Thymus (tissue), 11 donors: ENCODE measurements around the gene HAUS2. TPM values are rescaled to one million over a fixed set of nuclear protein-coding genes. Genes with fewer than 3 reads are reported as not detected.

Experiments
- DNase-seq, 9 donors: peaks; one replicate each; pipeline ENCODE4 v3.0.0-alpha.2; 2013; ENCODE audit warnings: low spot score in 9 of 9, low read depth in 6 of 9, missing footprints in 1 of 9
- H3K27ac ChIP-seq, 2 donors: one replicate each; pipeline ENCODE4 v1.5.1; 2013; ENCODE audit warnings: control low read depth in 1 of 2, low read depth in 1 of 2, low read length in 1 of 2, mild to moderate bottlenecking in 1 of 2, moderate library complexity in 1 of 2
- H3K27me3 ChIP-seq, 2 donors: one replicate each; pipeline ENCODE4 v1.5.1; 2013; ENCODE audit warnings: low read length in 1 of 2; ENCODE audit not compliant: control insufficient read depth in 2 of 2, insufficient read depth in 1 of 2
- H3K36me3 ChIP-seq, 2 donors: one replicate each; pipeline ENCODE4 v1.5.1; 2013; ENCODE audit warnings: low read length in 1 of 2, mild to moderate bottlenecking in 1 of 2, moderate library complexity in 1 of 2; ENCODE audit not compliant: control insufficient read depth in 2 of 2, insufficient read depth in 2 of 2
- H3K4me1 ChIP-seq, 2 donors: one replicate each; pipeline ENCODE4 v1.5.1; 2013; ENCODE audit warnings: low read length in 2 of 2; ENCODE audit not compliant: control insufficient read depth in 2 of 2, insufficient read depth in 2 of 2
- H3K4me3 ChIP-seq, 2 donors: one replicate each; pipeline ENCODE4 v1.5.1; 2013; ENCODE audit warnings: low read length in 2 of 2, control low read depth in 1 of 2, mild to moderate bottlenecking in 1 of 2
- H3K9me3 ChIP-seq, 2 donors: one replicate each; pipeline ENCODE4 v1.5.1; 2013; ENCODE audit warnings: low read length in 1 of 2, mild to moderate bottlenecking in 1 of 2; ENCODE audit not compliant: control insufficient read depth in 2 of 2, insufficient read depth in 1 of 2
- WGBS: extraction: QIAGEN DNeasy Blood & Tissue Kit; methylation state at CpG from one replicate; pipeline ENCODE4 v1.1.7; 2013; 5-methylcytosine and 5-hydroxymethylcytosine counted together
- polyA plus RNA-seq: library from polyadenylated mRNA; stranded (reverse); fragments of 200-250 nt; gene quantifications from one replicate; pipeline ENCODE4 v1.2.3, GENCODE V29; 2013
- total RNA-seq: library from RNA; stranded (reverse); fragments of 120-200 nt; gene quantifications from one replicate; pipeline ENCODE4 v1.2.4, GENCODE V29; 2013
- donor health status: healthy.

The HAUS2 gene
- total and polyA plus RNA-seq, 2 donors: 18.6 to 24.5 TPM

GRCh38 chr15:42611532-42611931 lies 62.9 kb downstream of the HAUS2 start:
- Histone ChIP-seq H3K4me3 (no peak overlapping the region), H3K36me3 (peaks cover 0 to 2% of the 10 kb centered on the region in 2 donors), H3K27me3 (no peaks in the 10 kb centered on the region), H3K9me3 (no peaks in the 10 kb centered on the region), H3K27ac (no peak overlapping the region), H3K4me1 (peaks cover 17 to 20% of the 10 kb centered on the region in 2 donors)
- DNase-seq: no peak
- WGBS: 94% methylated on average over 1 of the region's 1 CpG

- DNase-seq: no peak
- Histone ChIP-seq H3K9me3 (no peaks in the 10 kb centered on the region), H3K4me1 (peaks cover 14 to 17% of the 10 kb centered on the region in 2 donors), H3K27me3 (no peaks in the 10 kb centered on the region), H3K27ac (no peak overlapping the region), H3K4me3 (no peak overlapping the region), H3K36me3 (peaks cover 0 to 2% of the 10 kb centered on the region in 2 donors)
- WGBS: 97% methylated on average over 8 of the region's 8 CpGs
Observed at GRCh38 chr15:42612367-42612912, 63.8 kb downstream of the HAUS2 start.

- DNase-seq: no peak
- no peak overlapping the region for H3K27ac ChIP-seq
- WGBS: 64% methylated on average over 2 of the region's 2 CpGs
- no peaks in the 10 kb centered on the region for H3K4me1 ChIP-seq
- peaks cover 0 to 2% of the 10 kb centered on the region in 2 donors for H3K36me3 ChIP-seq
- H3K27me3 ChIP-seq: no peaks in the 10 kb centered on the region
- H3K9me3 ChIP-seq: no peaks in the 10 kb centered on the region
- H3K4me3 ChIP-seq: no peak overlapping the region
Observed at GRCh38 chr15:42616107-42616506, 67.5 kb downstream of the HAUS2 start.

Other genes with a start within 250 kb of the HAUS2 start
- 2.4 TPM for gene CAPN3, start 189.3 kb upstream of the HAUS2 start, total RNA-seq
- gene CAPN3, start 189.3 kb upstream of the HAUS2 start, polyA plus RNA-seq: 38.1 TPM
- 23.7 TPM for gene ZNF106, start 57.7 kb upstream of the HAUS2 start, total RNA-seq
- 8.6 TPM for gene ZNF106, start 57.7 kb upstream of the HAUS2 start, polyA plus RNA-seq
- gene SNAP23, start 53.2 kb upstream of the HAUS2 start, total RNA-seq: 34.0 TPM
- 66.3 TPM for gene SNAP23, start 53.2 kb upstream of the HAUS2 start, polyA plus RNA-seq
- 9.6 TPM for gene LRRC57, start within 50 bp of the HAUS2 start, total RNA-seq
- gene LRRC57, start within 50 bp of the HAUS2 start, polyA plus RNA-seq: 13.8 TPM
- 4.4 TPM for gene STARD9, start 26.8 kb downstream of the HAUS2 start, total RNA-seq
- gene STARD9, start 26.8 kb downstream of the HAUS2 start, polyA plus RNA-seq: 7.8 TPM
- 8.1 TPM for gene CDAN1, start 188.3 kb downstream of the HAUS2 start, total RNA-seq
- 14.8 TPM for gene CDAN1, start 188.3 kb downstream of the HAUS2 start, polyA plus RNA-seq